HCT116 (cell line): Measurements from ENCODE around the gene CSPG4. TPM values are rescaled to one million over a fixed set of nuclear protein-coding genes. Genes with fewer than 3 reads are reported as not detected.
"Not testable (repeated sequence)": the region's sequence is repeated elsewhere in the genome, so short reads cannot be mapped to it uniquely, and the experiment has no call there.

ENCODE experiments used
- ATAC-seq: fragments of 200-7000 bp; cut with Tn5 transposase; 2 replicates; pipeline ENCODE4 v1.9.1; 2020; ENCODE audit warnings: mild to moderate bottlenecking, moderate library complexity
- BruUV-seq: library from RNA; stranded (reverse); fragments of 400-500 nt; replicated peaks from 2 replicates; lab custom pipeline; 2021; lab: Mats Ljungman, UMichigan
- CTCF ChIA-PET: fragments of 300-600 bp; sonication (Branson Sonifier 250); formaldehyde crosslinking; loops from one replicate; lab custom pipeline; 2021; ENCODE audit warnings: antibody characterized with exemption; lab: Charles Lee
- POLR2A ChIA-PET: fragments of 300-600, 350-600 bp; sonication (Branson Sonifier 250); formaldehyde crosslinking; loops from one replicate; lab custom pipeline; 2021; ENCODE audit warnings: antibody characterized with exemption; lab: Charles Lee
- RAD21 ChIA-PET, 2 experiments: fragments of 300-600 bp; sonication (Branson Sonifier 250); formaldehyde crosslinking; loops; one replicate each; lab custom pipeline; 2023; ENCODE audit warnings: low total read pairs in 2 of 2; ENCODE audit not compliant: uncharacterized antibody in 2 of 2, unreplicated experiment in 2 of 2, low non-redundant PET in 1 of 2; lab: Charles Lee
- DNase-seq: peaks from one replicate; pipeline ENCODE4 v3.0.0-alpha.2; 2010; ENCODE audit warnings: low read depth, low spot score
- H2AFZ ChIP-seq: fragments of 200-600 bp; shearing (Covaris generic), sonication (generic); 2 replicates; pipeline ENCODE4 v1.6.1; 2017; ENCODE audit warnings: low read depth, mixed run types, mixed read lengths, antibody characterized with exemption, low read length; ENCODE audit not compliant: poor library complexity, severe bottlenecking
- H3K27ac ChIP-seq: 2 replicates; pipeline ENCODE4 v1.5.1; 2012; ENCODE audit warnings: low read depth, low read length
- H3K27me3 ChIP-seq: fragments of 200-600 bp; sonication (generic); 2 replicates; pipeline ENCODE4 v1.6.1; 2016; ENCODE audit warnings: mixed run types, low read length, mixed read lengths; ENCODE audit not compliant: insufficient read depth
- H3K36me3 ChIP-seq, 2 experiments: fragments of 200-500 bp in 1 of 2; fragments of 200-600 bp in 1 of 2; sonication (Bioruptor generic) in 1 of 2; sonication (generic) in 1 of 2; 2 replicates each; pipeline versions ENCODE4 v1.5.1 to v1.6.1; 2014 to 2016; ENCODE audit warnings: low read length in 2 of 2, inconsistent platforms in 1 of 2, mixed read lengths in 1 of 2, mixed run types in 1 of 2; ENCODE audit not compliant: insufficient read depth in 2 of 2, control insufficient read depth in 1 of 2
- H3K4me1 ChIP-seq, 2 experiments: fragments of 200-600 bp in 1 of 2; sonication (generic) in 1 of 2; 2 replicates each; pipeline versions ENCODE4 v1.5.1 to v1.6.1; 2012 to 2017; ENCODE audit warnings: low read length in 2 of 2, inconsistent platforms in 1 of 2, mild to moderate bottlenecking in 1 of 2, mixed read lengths in 1 of 2, mixed run types in 1 of 2, moderate library complexity in 1 of 2; ENCODE audit not compliant: insufficient read depth in 2 of 2, control insufficient read depth in 1 of 2
- H3K4me2 ChIP-seq: fragments of 200-600 bp; sonication (generic); 2 replicates; pipeline ENCODE4 v1.6.1; 2017; ENCODE audit warnings: mixed run types, low read length, mixed read lengths
- H3K4me3 ChIP-seq, 2 experiments: fragments of 200-600 bp in 1 of 2; sonication (generic) in 1 of 2; replicated peaks in 1 of 2; 2 replicates each; pipeline ENCODE4 v1.5.1; 2011 to 2016; ENCODE audit warnings: low read length in 2 of 2, control low read depth in 1 of 2, low read depth in 1 of 2, mild to moderate bottlenecking in 1 of 2, mixed read lengths in 1 of 2, mixed run types in 1 of 2
- H3K79me2 ChIP-seq: fragments of 200-600 bp; sonication (generic); 2 replicates; pipeline ENCODE4 v1.6.1; 2017; ENCODE audit warnings: mild to moderate bottlenecking, mixed run types, low read length, moderate library complexity, mixed read lengths; ENCODE audit not compliant: insufficient read depth
- H3K9ac ChIP-seq: fragments of 200-600 bp; sonication (generic); 2 replicates; pipeline ENCODE4 v1.6.1; 2016; ENCODE audit warnings: low read length, mixed read lengths
- H3K9me2 ChIP-seq: fragments of 200-600 bp; sonication (generic), shearing (Covaris generic); 2 replicates; pipeline ENCODE4 v1.6.1; 2017; ENCODE audit warnings: mixed run types, mild to moderate bottlenecking, moderate library complexity; ENCODE audit not compliant: insufficient read depth
- H3K9me3 ChIP-seq, 2 experiments: fragments of 200-500 bp in 1 of 2; fragments of 200-600 bp in 1 of 2; sonication (Bioruptor generic) in 1 of 2; sonication (generic) in 1 of 2; 2 replicates each; pipeline ENCODE4 v1.6.1; 2014 to 2017; ENCODE audit warnings: low read length in 2 of 2, mixed read lengths in 2 of 2, inconsistent platforms in 1 of 2, low read depth in 1 of 2, mild to moderate bottlenecking in 1 of 2, mixed run types in 1 of 2, moderate library complexity in 1 of 2; ENCODE audit not compliant: control insufficient read depth in 1 of 2, insufficient read depth in 1 of 2
- H4K20me1 ChIP-seq: fragments of 200-600 bp; sonication (generic), shearing (Covaris generic); 2 replicates; pipeline ENCODE4 v1.6.1; 2017; ENCODE audit warnings: mixed run types, mild to moderate bottlenecking, moderate library complexity; ENCODE audit not compliant: insufficient read depth
- EGR1 ChIP-seq: IDR thresholded peaks from 2 replicates; pipeline ENCODE4 v1.6.1; 2012; ENCODE audit warnings: low read depth
- intact Hi-C: fragments of 100-400 bp; cut with micrococcal nuclease; formaldehyde crosslinking; loops from 2 replicates; pipeline ENCODE4 v1.10.0; 2022
- total RNA-seq: library from RNA; stranded (reverse); gene quantifications from one replicate; pipeline ENCODE4 v1.2.1, GENCODE V29; 2021; ENCODE audit not compliant: unreplicated experiment

Gene CSPG4
- total RNA-seq, 1 experiment from 2014 or later: 18.1 TPM

GRCh38 chr15:75693501-75694240 lies 19.0 kb downstream of the CSPG4 start:
- no peaks in the 10 kb centered on the region for H3K79me2 ChIP-seq
- H3K4me2 ChIP-seq: peak overlapping the region; percentile 63
- H3K4me1 ChIP-seq: peaks cover 10 to 19% of the 10 kb centered on the region in 2 experiments; a peak in 3 of 4 replicates
- H2AFZ ChIP-seq: no peak overlapping the region
- TF ChIP-seq EGR1: no peak
- CTCF ChIA-PET: interaction anchor here (0.9 to 1.4 kb wide), 3 partner anchors 7 to 228 kb away, joined by 3 to 9 read pairs (median 4); no protein-coding TSS in a partner anchor
- no peaks in the 10 kb centered on the region for H3K9me3 ChIP-seq
- intact Hi-C loops: no loop called here
- ATAC-seq (no peak), DNase-seq (no peak)
- H3K4me3 ChIP-seq: no peak overlapping the region
- POLR2A ChIA-PET: no interaction called here
- 0 out of 2 replicates have a peak overlapping the region, but pooled peaks have one; percentile 33 for H3K9ac ChIP-seq
- no peaks in the 10 kb centered on the region for H3K9me2 ChIP-seq
- peak overlapping the region; percentile 39 for H3K27ac ChIP-seq
- no peaks in the 10 kb centered on the region for H4K20me1 ChIP-seq
- no TSS peak for BruUV-seq
- no peaks in the 10 kb centered on the region for H3K36me3 ChIP-seq
- RAD21 ChIA-PET: no interaction called here
- no peaks in the 10 kb centered on the region for H3K27me3 ChIP-seq

- POLR2A ChIA-PET, H3K79me2 ChIP-seq, CTCF ChIA-PET, H3K4me2 ChIP-seq, H4K20me1 ChIP-seq, H3K4me3 ChIP-seq, BruUV-seq, ATAC-seq, H3K27ac ChIP-seq, H3K9me2 ChIP-seq, H3K9me3 ChIP-seq, H3K9ac ChIP-seq, H2AFZ ChIP-seq, H3K36me3 ChIP-seq, DNase-seq, H3K27me3 ChIP-seq, RAD21 ChIA-PET, intact Hi-C loops: not testable (repeated sequence)
- peaks cover 10 to 19% of the 10 kb centered on the region in 2 experiments; a peak in 3 of 4 replicates for H3K4me1 ChIP-seq
These were observed 19.6 kb downstream of the CSPG4 start for GRCh38 chr15:75693028-75693427.

GRCh38 chr15:75692311-75692710 lies 20.3 kb downstream of the CSPG4 start:
- H3K9me2 ChIP-seq, H3K79me2 ChIP-seq, intact Hi-C loops, RAD21 ChIA-PET, H3K9ac ChIP-seq, H3K36me3 ChIP-seq, H3K9me3 ChIP-seq, H3K4me2 ChIP-seq, POLR2A ChIA-PET, H3K4me3 ChIP-seq, ATAC-seq, H4K20me1 ChIP-seq, DNase-seq, BruUV-seq, CTCF ChIA-PET, H3K27ac ChIP-seq, H2AFZ ChIP-seq, H3K27me3 ChIP-seq: not testable (repeated sequence)
- peaks cover 10 to 19% of the 10 kb centered on the region in 2 experiments; a peak in 3 of 4 replicates for H3K4me1 ChIP-seq

GRCh38 chr15:75689429-75689828 lies 23.2 kb downstream of the CSPG4 start:
- POLR2A ChIA-PET, H2AFZ ChIP-seq, RAD21 ChIA-PET, H3K9me2 ChIP-seq, intact Hi-C loops, H3K27me3 ChIP-seq, DNase-seq, H3K9ac ChIP-seq, H4K20me1 ChIP-seq, H3K9me3 ChIP-seq, H3K79me2 ChIP-seq, H3K36me3 ChIP-seq, H3K27ac ChIP-seq, H3K4me2 ChIP-seq, CTCF ChIA-PET, ATAC-seq, BruUV-seq, H3K4me3 ChIP-seq, H3K4me1 ChIP-seq: not testable (repeated sequence)
